H4 (cell line): ENCODE data around the gene CAPN5. TPM values are rescaled to one million over a fixed set of nuclear protein-coding genes. Genes with fewer than 3 reads are reported as not detected.
"Not testable (repeated sequence)": the region's sequence is repeated elsewhere in the genome, so short reads cannot be mapped to it uniquely, and the experiment has no call there.

Experiments
- DNase-seq: peaks from one replicate; pipeline ENCODE4 v3.0.0-alpha.2; 2015; ENCODE audit warnings: low spot score
- total RNA-seq: library from RNA; depleted of rRNA; stranded (reverse); fragments of >200 nt; shearing (Covaris generic); gene quantifications from 2 replicates; pipeline ENCODE4 v1.2.3, GENCODE V29; 2014

The CAPN5 gene
- total RNA-seq, 1 experiment from 2014 or later: 4.5 TPM

GRCh38 chr11:77083566-77084245, 16.9 kb downstream of the CAPN5 start:
- no peak for DNase-seq

- DNase-seq: no peak
Observed at GRCh38 chr11:77084581-77085191, 17.9 kb downstream of the CAPN5 start.

DNA sequence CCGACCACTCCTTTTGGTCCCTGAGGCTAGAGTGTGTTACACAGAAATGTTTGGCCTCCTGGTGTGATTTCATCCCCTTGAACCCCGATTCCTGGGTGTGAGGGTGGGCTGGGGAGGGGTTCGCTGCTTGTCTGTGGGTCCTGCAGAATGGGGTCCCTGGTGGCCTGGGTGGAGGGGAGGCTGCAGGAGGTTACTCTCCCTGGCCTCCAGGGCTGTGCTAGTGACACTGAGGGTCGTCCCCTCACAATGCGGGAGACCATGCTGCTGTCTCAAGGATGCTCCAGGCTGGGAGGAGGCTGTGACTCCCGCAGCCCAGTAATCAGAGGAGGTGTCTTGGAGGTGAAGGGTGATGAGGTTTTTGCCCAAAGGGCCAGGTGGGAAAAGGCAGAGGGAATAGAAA, 18.9 kb downstream of the CAPN5 start:
- DNase-seq: no peak

DNA sequence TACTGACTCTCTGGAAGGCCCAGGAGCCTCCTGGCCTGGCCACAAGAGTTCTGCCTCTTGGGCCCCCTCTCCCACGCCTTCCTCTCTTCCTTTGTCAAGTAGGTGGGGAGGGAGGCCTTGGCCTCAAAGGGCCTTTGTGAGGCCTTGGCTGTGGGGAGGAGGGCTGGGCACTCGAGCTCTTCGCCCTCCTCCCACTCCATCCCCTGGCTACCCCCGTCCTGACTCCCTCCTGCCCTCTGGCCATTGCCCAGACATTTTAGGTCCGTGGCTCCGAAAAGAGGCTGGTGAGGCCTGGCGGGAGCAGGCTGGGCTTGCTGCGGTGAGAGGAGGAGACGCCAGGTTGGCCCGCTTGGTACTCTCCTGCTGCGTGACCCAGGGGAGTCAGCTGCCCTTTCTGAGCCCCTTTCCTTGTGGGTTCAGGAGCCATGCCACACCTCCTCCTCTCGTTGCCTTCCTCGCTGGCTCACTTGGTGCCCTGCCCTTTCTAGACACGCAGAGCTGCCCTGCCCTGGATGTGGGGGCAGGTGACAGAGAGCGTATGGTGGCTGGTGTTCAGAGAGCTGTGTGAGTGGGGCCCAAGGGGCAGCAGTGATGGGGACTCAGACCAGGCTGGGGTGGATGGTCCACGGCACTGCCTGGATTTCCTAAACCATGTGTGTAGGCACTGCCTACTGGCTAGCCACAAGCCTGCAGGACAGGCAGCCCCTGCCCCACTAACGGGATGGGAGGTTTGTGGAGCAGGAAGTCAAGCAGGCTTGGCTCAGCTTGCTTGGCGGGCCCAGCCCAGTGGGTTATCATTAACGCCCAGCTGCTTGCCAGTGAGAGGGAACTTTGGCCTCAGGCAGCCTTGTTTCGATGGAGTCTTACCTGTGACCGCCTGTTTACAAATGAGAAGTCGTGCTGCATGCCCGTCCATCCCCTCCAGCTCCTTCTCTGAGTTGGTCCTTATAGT, 20.0 kb downstream of the CAPN5 start:
- DNase-seq: no peak

DNA sequence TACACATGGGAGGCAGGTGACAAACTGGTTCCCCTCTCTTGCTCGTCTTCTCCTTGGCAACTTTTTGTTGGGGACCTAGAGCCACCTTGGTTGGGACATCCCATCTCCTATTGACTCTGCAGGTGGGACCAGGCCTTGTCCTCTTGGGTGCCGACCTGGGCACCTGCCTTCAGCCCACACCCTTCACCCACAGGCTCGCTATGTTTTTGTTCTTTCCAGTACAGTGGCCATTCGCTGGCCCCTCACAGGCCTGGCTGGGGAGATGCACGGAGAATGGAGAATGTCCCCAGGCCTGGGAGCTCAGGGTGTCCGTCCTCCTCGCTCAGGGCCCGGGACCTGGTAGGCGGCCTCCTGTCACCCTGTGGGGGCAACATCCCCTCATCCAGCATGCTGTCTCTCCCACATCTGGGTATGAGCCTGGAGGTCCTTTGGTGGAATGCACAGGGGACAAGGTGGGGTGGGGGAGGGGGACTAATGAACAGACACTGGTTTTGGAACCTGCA, 21.0 kb downstream of the CAPN5 start:
- no peak for DNase-seq

GRCh38 chr11:77088236-77089003, 21.6 kb downstream of the CAPN5 start:
- DNase-seq: no peak

- DNase-seq: no peak
Observed at GRCh38 chr11:77089004-77089545, 22.3 kb downstream of the CAPN5 start.

DNA sequence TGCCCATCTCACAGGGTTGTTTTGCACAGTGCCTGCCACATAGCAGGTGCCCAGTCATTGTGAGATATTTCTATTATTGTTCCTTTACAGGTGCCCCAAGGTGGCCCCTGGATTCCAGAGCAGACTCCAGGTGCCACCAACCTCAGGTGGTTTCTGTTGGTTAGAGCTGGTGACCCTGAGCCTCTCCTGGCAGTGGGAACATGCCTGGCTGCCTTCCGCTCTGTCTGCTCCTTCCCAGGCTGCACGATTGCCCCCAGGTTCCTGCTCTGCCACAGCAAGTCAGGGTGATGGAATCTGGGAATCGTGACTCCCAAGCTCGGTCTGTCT, 23.2 kb downstream of the CAPN5 start:
- no peak for DNase-seq

GRCh38 chr11:77090373-77091111, 23.8 kb downstream of the CAPN5 start:
- no peak for DNase-seq

DNA sequence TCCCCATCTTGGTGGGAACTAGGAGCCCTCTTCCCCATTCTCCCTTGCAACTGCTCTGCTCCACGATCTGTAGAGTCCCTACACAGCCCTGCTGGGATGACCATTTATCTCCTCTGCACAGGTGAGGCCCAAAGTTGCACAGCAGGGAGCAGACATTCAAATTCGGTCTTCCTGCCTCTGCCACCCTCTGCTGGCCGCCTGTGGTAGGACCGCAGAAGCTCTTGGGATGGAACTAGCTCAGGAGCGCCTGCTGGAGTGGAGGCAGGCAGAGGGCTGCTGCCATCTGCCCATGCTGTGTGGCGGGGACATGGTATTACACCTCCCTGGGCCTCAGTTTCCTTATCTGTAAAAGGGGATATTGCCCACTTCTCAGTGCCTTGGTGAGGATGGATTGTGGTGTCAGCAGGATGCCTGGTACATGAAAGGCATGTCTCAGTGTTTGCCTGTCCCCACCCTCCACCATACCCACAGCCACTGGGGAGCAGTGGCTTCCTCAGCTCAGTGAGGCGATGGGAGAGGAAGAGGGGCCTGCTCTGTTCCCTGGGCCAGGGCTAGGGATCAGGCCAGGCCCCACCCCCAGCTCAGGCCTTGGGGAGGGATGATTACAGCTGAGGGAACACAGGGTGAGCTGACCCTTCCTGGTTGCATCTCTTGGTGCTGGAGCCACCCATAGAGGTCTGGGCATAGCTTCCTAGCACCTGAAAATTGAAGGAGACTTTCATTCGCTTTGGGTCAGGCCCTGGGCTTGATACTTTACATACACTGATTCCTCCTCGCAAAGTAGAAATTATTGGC, 24.6 kb downstream of the CAPN5 start:
- DNase-seq: peak; percentile 52

DNA sequence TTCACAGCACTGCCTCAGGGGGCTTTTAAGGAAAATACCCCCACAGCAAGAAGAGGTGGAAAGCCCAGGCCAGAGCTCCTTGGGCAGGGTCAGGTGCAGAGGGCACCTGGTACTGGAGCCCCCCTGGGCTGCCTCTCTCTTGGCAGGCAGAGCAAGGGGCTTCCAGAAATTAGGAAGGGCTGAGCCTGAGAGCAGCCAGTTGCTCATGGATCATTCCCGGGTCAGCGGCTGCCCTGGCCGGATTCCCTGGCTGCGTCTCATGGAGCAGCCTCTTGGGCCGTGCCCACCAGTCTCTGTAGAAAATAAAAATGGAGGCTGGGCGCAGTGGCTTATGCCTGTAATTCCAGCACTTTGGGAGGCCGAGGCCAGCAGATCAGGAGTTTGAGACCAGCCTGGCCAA, 25.6 kb downstream of the CAPN5 start:
- DNase-seq: no peak

DNA sequence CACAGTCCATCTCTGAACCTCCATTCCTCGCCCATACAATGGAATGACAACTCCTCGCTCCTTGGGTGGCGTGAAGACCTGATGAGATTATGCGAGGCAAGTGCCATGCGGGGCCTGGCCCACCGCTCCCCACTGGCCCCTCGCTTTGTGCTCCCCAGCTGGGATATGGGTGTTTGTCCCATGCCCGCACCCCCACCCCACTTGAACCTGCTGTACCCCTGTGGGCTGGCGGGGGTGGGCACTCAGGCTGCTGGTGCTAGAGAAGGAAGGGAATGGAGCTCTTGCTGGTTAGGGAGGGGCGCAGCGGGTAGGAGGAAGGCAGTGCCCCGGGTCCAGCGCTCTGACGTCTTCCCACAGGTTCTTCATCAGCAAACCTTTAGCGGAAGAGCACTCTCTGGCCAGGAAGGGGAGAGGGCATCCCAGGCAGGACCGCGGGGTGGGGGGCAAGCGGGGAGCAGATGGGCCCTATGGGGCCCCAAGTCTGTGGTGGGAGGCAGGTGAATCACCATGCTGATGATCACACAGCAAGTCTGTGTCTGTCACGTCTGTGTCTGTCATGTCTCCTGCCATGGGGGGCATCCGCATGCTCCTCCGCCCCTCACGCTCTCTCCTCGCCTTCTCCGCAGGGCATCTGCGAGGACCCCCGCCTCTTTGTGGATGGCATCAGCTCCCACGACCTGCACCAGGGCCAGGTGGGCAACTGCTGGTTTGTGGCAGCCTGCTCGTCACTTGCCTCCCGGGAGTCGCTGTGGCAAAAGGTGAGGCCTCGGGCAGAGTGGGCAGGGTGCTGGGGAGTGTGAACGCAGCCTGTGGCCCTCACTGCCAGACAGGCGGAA, 26.5 kb downstream of the CAPN5 start:
- DNase-seq: no peak

- no peak for DNase-seq
Observed at GRCh38 chr11:77093987-77094840, 27.4 kb downstream of the CAPN5 start.

GRCh38 chr11:77094841-77095365, 28.1 kb downstream of the CAPN5 start:
- no peak for DNase-seq

- DNase-seq: no peak
Observed at GRCh38 chr11:77095551-77096490, 29.1 kb downstream of the CAPN5 start.

- no peak for DNase-seq
Observed at GRCh38 chr11:77096591-77097019, 29.8 kb downstream of the CAPN5 start.

- DNase-seq: not testable (repeated sequence)
Observed at GRCh38 chr11:77097180-77097579, 30.4 kb downstream of the CAPN5 start.
